Body of pancreas (tissue), 4 donors: Measurements from ENCODE around the gene ANKRD11. TPM values are rescaled to one million over a fixed set of nuclear protein-coding genes. Genes with fewer than 3 reads are reported as not detected.

Experiments
- ATAC-seq: fragments of 150-250 bp; one replicate; pipeline ENCODE4 v1.9.1; 2016
- DNase-seq, 4 donors: peaks; one replicate each; pipeline ENCODE4 v3.0.0-alpha.2; 2019
- H3K27ac ChIP-seq, 4 donors: fragments of 200-600 bp; sonication (generic); 1 replicate in 3 of 4; 2 replicates in 1 of 4; pipeline versions ENCODE4 v1.5.1 to v1.6.1; 2016 to 2019; ENCODE audit warnings: mild to moderate bottlenecking in 1 of 4, mixed read lengths in 1 of 4, moderate library complexity in 1 of 4
- H3K27me3 ChIP-seq, 2 donors: fragments of 200-600 bp; sonication (generic); one replicate each; pipeline ENCODE4 v1.6.0; 2016; ENCODE audit warnings: mild to moderate bottlenecking in 1 of 2
- H3K36me3 ChIP-seq, 2 donors: fragments of 200-600 bp; sonication (generic); replicated peaks in 1 of 2; 2 replicates each; pipeline ENCODE4 v1.5.1; 2016; ENCODE audit warnings: low read depth in 2 of 2; ENCODE audit not compliant: insufficient read depth in 1 of 2
- H3K4me1 ChIP-seq: fragments of 200-600 bp; sonication (generic); one replicate; pipeline ENCODE4 v1.6.0; 2016
- H3K4me3 ChIP-seq, 2 donors: fragments of 200-600 bp; sonication (generic); 1 replicate in 1 of 2; 2 replicates in 1 of 2; pipeline ENCODE4 v1.5.1; 2016 to 2019
- H3K9me3 ChIP-seq, 3 donors: fragments of 200-600 bp; sonication (generic); 1 replicate in 2 of 3; 2 replicates in 1 of 3; pipeline ENCODE4 v1.5.1; 2016
- POLR2A ChIP-seq, 3 donors: fragments of 450-650 bp; IDR thresholded peaks; one replicate each; pipeline ENCODE4 v1.6.1; 2016; ENCODE audit warnings: antibody characterized with exemption in 3 of 3, mild to moderate bottlenecking in 2 of 3
- WGBS, 2 donors: methylation state at CpG; one replicate each; pipeline ENCODE4 v1.1.5; 2017; 5-methylcytosine and 5-hydroxymethylcytosine counted together
- intact Hi-C: fragments of 100-400 bp; cut with DNase I; formaldehyde crosslinking; loops from one replicate; pipeline ENCODE4 v1.15.1; 2023
- total RNA-seq, 2 donors: library from RNA; depleted of rRNA; stranded (reverse); fragments of >200 nt; gene quantifications; one replicate each; pipeline ENCODE4 v1.1.0, GENCODE V29; 2016
- TF ChIP-seq, protein P1 (sequence below), 7 experiments: fragments of 450-650 bp in 4 of 7; fragments of 200-600 bp in 3 of 7; sonication (generic) in 3 of 7; IDR thresholded peaks; one replicate each; pipeline ENCODE4 v1.5.1; 2016 to 2019; ENCODE audit warnings: antibody characterized with exemption in 7 of 7

The ANKRD11 gene
- total RNA-seq, 2 donors from 2014 or later, result 52.1 to 97.9 TPM

DNA sequence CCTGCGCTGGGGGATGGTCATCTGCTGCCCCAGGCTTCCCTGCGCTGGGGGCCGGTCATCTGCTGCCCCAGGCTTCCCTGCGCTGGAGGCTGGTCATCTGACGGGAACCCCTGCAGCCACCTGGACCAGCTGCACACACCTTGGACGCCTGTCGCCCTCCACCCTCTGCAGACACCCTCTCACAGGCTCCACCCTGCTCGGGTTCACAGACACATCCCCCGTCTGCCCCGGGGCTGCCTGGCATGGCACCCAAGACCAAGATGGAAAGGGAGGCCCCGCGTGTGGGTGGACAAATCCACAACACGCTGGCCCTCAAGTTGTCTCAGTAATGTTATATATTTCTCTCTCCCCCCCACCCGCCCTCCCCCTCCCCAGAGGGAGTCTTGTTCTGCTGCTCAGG is 89.6 kb downstream of the ANKRD11 start:
- ATAC-seq, result no peak
- intact Hi-C loops, result no loop called here
- DNase-seq, result no peak

DNA sequence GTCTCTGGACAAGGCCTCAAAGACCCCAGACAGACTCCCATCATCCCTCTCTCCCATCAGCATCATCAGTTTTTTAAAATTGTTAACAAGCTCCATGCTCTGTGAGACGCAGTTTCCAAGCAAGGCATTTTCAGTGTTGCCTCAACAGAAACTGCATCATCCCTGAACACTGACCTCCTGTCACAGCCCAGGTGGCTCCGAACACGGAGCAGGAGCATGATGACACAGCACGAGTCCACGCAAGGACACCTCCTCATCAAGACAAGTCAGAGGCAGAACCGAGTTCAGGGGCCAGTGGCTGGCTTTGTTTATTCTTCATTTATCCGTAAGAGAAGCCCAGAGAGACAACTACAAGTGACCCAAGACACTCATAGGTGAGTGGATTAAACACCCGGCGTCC is 91.4 kb downstream of the ANKRD11 start:
- no peak overlapping the region for H3K4me3 ChIP-seq
- WGBS, 2 donors, result 74 to 76% methylated on average over 9 of the region's 9 CpGs
- H3K4me1 ChIP-seq, result peaks cover 34% of the 10 kb centered on the region
- no peaks in the 10 kb centered on the region for H3K9me3 ChIP-seq
- no peak for DNase-seq
- H3K27ac ChIP-seq, result no peak overlapping the region
- intact Hi-C loops, result no loop called here
- no peak for TF ChIP-seq POLR2A (IDR thresholded peaks at IDR 0.05)
- TF ChIP-seq, protein P1, sequence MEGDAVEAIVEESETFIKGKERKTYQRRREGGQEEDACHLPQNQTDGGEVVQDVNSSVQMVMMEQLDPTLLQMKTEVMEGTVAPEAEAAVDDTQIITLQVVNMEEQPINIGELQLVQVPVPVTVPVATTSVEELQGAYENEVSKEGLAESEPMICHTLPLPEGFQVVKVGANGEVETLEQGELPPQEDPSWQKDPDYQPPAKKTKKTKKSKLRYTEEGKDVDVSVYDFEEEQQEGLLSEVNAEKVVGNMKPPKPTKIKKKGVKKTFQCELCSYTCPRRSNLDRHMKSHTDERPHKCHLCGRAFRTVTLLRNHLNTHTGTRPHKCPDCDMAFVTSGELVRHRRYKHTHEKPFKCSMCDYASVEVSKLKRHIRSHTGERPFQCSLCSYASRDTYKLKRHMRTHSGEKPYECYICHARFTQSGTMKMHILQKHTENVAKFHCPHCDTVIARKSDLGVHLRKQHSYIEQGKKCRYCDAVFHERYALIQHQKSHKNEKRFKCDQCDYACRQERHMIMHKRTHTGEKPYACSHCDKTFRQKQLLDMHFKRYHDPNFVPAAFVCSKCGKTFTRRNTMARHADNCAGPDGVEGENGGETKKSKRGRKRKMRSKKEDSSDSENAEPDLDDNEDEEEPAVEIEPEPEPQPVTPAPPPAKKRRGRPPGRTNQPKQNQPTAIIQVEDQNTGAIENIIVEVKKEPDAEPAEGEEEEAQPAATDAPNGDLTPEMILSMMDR (IDR thresholded peaks at IDR 0.05), result no peak
- H3K36me3 ChIP-seq, result no peaks in the 10 kb centered on the region
- no peaks in the 10 kb centered on the region for H3K27me3 ChIP-seq
- no peak for ATAC-seq

More for the DNA sequence above, 89.6 kb downstream of the ANKRD11 start:
- Histone ChIP-seq H3K27me3 (no peaks in the 10 kb centered on the region), H3K27ac (no peak overlapping the region), H3K36me3 (no peaks in the 10 kb centered on the region), H3K4me1 (peaks cover 34% of the 10 kb centered on the region), H3K4me3 (no peak overlapping the region), H3K9me3 (no peaks in the 10 kb centered on the region)
- 61 to 68% methylated on average over 9 to 10 of the region's 14 CpGs for WGBS, 2 donors
- TF ChIP-seq, protein P1 (IDR thresholded peaks at IDR 0.05), result no peak
- TF ChIP-seq POLR2A (IDR thresholded peaks at IDR 0.05), result no peak

DNA sequence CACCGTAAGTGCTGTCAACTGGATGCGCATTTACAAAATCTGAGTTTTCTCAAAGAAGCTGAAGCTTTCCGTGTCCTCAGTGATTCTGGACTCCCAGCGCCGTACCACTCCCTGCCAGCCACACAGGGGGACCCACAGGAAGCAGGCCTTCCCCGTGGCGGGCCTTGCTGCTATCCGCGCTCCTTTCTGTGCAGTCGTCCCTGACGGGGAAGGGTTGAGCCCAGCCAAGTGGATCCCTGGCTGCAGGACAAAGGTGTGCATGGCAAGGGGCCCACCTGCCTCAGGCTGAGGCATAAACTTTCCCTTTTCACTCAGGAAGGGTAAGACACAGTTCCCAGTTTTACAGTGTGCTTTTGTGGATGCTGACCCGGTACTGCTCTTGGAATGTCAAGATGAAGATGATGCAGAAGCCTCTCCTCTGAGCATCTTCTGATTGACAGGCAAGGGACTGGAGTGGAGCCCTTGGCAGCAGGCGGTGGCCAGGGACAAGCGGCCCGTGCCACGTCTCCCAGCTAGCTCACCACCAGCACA is 93.0 kb downstream of the ANKRD11 start:
- H3K9me3 ChIP-seq, result no peaks in the 10 kb centered on the region
- ATAC-seq, result no peak
- TF ChIP-seq, protein P1 (IDR thresholded peaks at IDR 0.05), result no peak
- no peak for TF ChIP-seq POLR2A (IDR thresholded peaks at IDR 0.05)
- no peak for DNase-seq
- H3K4me1 ChIP-seq, result peaks cover 35% of the 10 kb centered on the region
- peak overlapping the region in 1 of 4 donors; percentile 12 for H3K27ac ChIP-seq
- WGBS, 2 donors, result 82% methylated on average over 8 to 16 of the region's 16 CpGs
- intact Hi-C loops, result no loop called here
- no peaks in the 10 kb centered on the region for H3K36me3 ChIP-seq
- H3K4me3 ChIP-seq, result no peak overlapping the region
- H3K27me3 ChIP-seq, result no peaks in the 10 kb centered on the region

DNA sequence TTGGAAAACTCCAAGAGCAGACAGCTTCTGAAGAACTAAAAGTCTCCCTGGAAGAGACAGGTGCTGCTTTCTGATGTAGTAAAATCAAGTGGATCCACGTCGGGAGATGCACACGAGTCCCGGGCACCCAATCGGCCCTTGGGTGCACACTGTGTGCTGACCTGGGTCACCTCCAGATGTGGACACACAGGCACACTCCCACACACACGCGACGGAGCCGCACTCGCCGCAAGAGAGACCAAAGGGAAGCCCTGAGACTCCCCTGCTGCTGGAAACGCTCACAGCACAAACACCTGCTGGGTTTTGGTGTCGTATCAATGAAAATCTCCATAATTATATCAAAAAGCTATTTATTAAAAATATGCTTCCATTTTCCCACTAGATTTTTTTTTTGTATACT is 94.2 kb downstream of the ANKRD11 start:
- Histone ChIP-seq H3K9me3 (no peaks in the 10 kb centered on the region), H3K27me3 (no peaks in the 10 kb centered on the region), H3K4me1 (peaks cover 39% of the 10 kb centered on the region), H3K4me3 (no peak overlapping the region), H3K36me3 (no peaks in the 10 kb centered on the region), H3K27ac (no peak overlapping the region)
- no peak for TF ChIP-seq POLR2A (IDR thresholded peaks at IDR 0.05)
- TF ChIP-seq, protein P1 (IDR thresholded peaks at IDR 0.05), result no peak
- intact Hi-C loops, result no loop called here
- no peak for ATAC-seq
- no peak for DNase-seq
- WGBS, 2 donors, result 83 to 96% methylated on average over 13 of the region's 13 CpGs
